Fibroblast of lung (primary cell): ENCODE data around the gene SH3PXD2A. TPM values are rescaled to one million over a fixed set of nuclear protein-coding genes. Genes with fewer than 3 reads are reported as not detected.

Source experiments
- DNase-seq, 2 donors: peaks; one replicate each; pipeline versions ENCODE4 v3.0.0 to v3.0.0-alpha.2; 2010; ENCODE audit warnings: low read depth in 2 of 2
- H2AFZ ChIP-seq: 2 replicates; pipeline ENCODE4 v1.5.1; 2012; ENCODE audit warnings: low read length, control low read depth, inconsistent platforms
- H3K27ac ChIP-seq: 2 replicates; pipeline ENCODE4 v1.5.1; 2011; ENCODE audit warnings: low read length, control low read depth; ENCODE audit not compliant: insufficient read depth
- H3K27me3 ChIP-seq: 2 replicates; pipeline ENCODE4 v1.5.1; 2011; ENCODE audit warnings: mild to moderate bottlenecking, low read length; ENCODE audit not compliant: control insufficient read depth, insufficient read depth
- H3K36me3 ChIP-seq: 2 replicates; pipeline ENCODE4 v1.5.1; 2011; ENCODE audit warnings: low read length; ENCODE audit not compliant: control insufficient read depth, insufficient read depth
- H3K4me1 ChIP-seq: 2 replicates; pipeline ENCODE4 v1.5.1; 2011; ENCODE audit warnings: low read length; ENCODE audit not compliant: control insufficient read depth, insufficient read depth; ENCODE audit errors: extremely low read depth
- H3K4me2 ChIP-seq: 2 replicates; pipeline ENCODE4 v1.5.1; 2011; ENCODE audit warnings: low read length, control low read depth; ENCODE audit not compliant: insufficient read depth; ENCODE audit errors: extremely low read depth
- H3K4me3 ChIP-seq, 4 experiments: fragments of 200-600 bp in 1 of 4; sonication (generic) in 1 of 4; replicated peaks in 1 of 4; 2 replicates each; pipeline ENCODE4 v1.5.1; 2011 to 2016; ENCODE audit warnings: low read length in 4 of 4, low read depth in 3 of 4, mild to moderate bottlenecking in 3 of 4, control low read depth in 2 of 4, inconsistent platforms in 1 of 4, mixed read lengths in 1 of 4; ENCODE audit not compliant: insufficient read depth in 1 of 4; ENCODE audit errors: control extremely low read depth in 1 of 4
- H3K79me2 ChIP-seq: 2 replicates; pipeline ENCODE4 v1.5.1; 2012; ENCODE audit warnings: mild to moderate bottlenecking, low read length, inconsistent platforms; ENCODE audit not compliant: control insufficient read depth, insufficient read depth
- H3K9ac ChIP-seq: 2 replicates; pipeline ENCODE4 v1.5.1; 2011; ENCODE audit warnings: mild to moderate bottlenecking, low read length, control low read depth; ENCODE audit not compliant: insufficient read depth
- H3K9me3 ChIP-seq: 2 replicates; pipeline ENCODE4 v1.5.1; 2012; ENCODE audit warnings: low read depth, low read length; ENCODE audit not compliant: control insufficient read depth, insufficient read depth
- H4K20me1 ChIP-seq: 2 replicates; pipeline ENCODE4 v1.5.1; 2011; ENCODE audit warnings: low read length; ENCODE audit not compliant: control insufficient read depth, insufficient read depth; ENCODE audit errors: extremely low read depth
- CTCF ChIP-seq, 2 donors: IDR thresholded peaks in 1 of 2; conservative IDR thresholded peaks in 1 of 2; 1 replicate in 1 of 2; 2 replicates in 1 of 2; pipeline ENCODE4 v1.5.1; 2011 to 2012; ENCODE audit warnings: low read length in 2 of 2, control low read depth in 1 of 2, inconsistent platforms in 1 of 2, low read depth in 1 of 2, mild to moderate bottlenecking in 1 of 2
- EZH2 ChIP-seq: IDR thresholded peaks from 2 replicates; pipeline ENCODE4 v1.5.1; 2012; ENCODE audit warnings: low read length, control low read depth, mild to moderate bottlenecking; ENCODE audit errors: missing control alignments
- polyA plus RNA-seq, 2 donors: library from polyadenylated mRNA; depleted of rRNA in 1 of 2; stranded (reverse) in 1 of 2; unstranded in 1 of 2; fragments of >200 nt; gene quantifications; 2 replicates each; pipeline ENCODE4 v1.2.1, GENCODE V29; 2011 to 2012; ENCODE audit warnings: missing spikeins in 1 of 2
- total RNA-seq: library from RNA; depleted of rRNA; stranded (reverse); fragments of >200 nt; gene quantifications from 2 replicates; pipeline ENCODE4 v1.2.1, GENCODE V29; 2014

SH3PXD2A gene
- total and polyA plus RNA-seq, 2 donors (not counting 1 experiment from before 2014, with no cell fraction given): 25.5 to 33.2 TPM

DNA sequence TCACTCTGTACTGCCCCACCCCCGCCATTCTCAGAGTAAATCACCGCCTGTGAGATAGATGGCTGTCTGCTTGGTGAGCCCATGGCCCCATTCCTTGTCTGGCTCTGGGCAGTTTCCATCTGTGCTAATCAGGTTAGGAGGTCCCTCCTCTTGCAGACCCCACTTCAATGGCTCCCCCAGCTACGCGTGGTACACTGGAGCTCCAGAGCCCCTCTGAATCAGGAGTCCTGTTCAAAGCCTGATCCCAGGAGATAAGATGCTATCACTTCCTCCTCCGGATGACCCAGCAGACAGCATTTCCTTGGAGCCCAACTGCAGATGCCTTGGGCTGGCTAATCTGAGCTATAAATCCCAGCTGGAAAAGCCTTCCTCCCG, 122.3 kb downstream of the SH3PXD2A start:
- Histone ChIP-seq H2AFZ (no peak overlapping the region), H3K4me3 (no peak overlapping the region), H4K20me1 (no peaks in the 10 kb centered on the region), H3K36me3 (no peaks in the 10 kb centered on the region), H3K4me2 (no peak overlapping the region), H3K9ac (no peak overlapping the region), H3K4me1 (no peaks in the 10 kb centered on the region), H3K27me3 (no peaks in the 10 kb centered on the region), H3K27ac (no peak overlapping the region), H3K9me3 (no peaks in the 10 kb centered on the region), H3K79me2 (no peaks in the 10 kb centered on the region)
- no peak for DNase-seq
- TF ChIP-seq EZH2 (no peak), CTCF (conservative IDR thresholded peaks at IDR 0.05 in 1 of 2, IDR thresholded peaks at IDR 0.05 in 1 of 2; ENCODE audit: low read depth in 1 of 2, low read length in 2 of 2) (no peak)

GRCh38 chr10:103732339-103733044, 122.9 kb downstream of the SH3PXD2A start:
- Histone ChIP-seq H3K4me2 (no peak overlapping the region), H3K27ac (no peak overlapping the region), H3K4me1 (no peaks in the 10 kb centered on the region)

More at GRCh38 chr10:103732339-103733044, 122.9 kb downstream of the SH3PXD2A start:
- TF ChIP-seq CTCF (conservative IDR thresholded peaks at IDR 0.05 in 1 of 2, IDR thresholded peaks at IDR 0.05 in 1 of 2; ENCODE audit: low read depth in 1 of 2, low read length in 2 of 2): no peak
- no peak for TF ChIP-seq EZH2
- no peak for DNase-seq
- H3K9ac ChIP-seq: no peak overlapping the region
- no peak overlapping the region for H3K4me3 ChIP-seq
- H3K79me2 ChIP-seq: no peaks in the 10 kb centered on the region
- no peaks in the 10 kb centered on the region for H3K36me3 ChIP-seq
- no peaks in the 10 kb centered on the region for H3K27me3 ChIP-seq
- no peaks in the 10 kb centered on the region for H3K9me3 ChIP-seq
- H4K20me1 ChIP-seq: no peaks in the 10 kb centered on the region
- H2AFZ ChIP-seq: no peak overlapping the region
